Stomach (tissue), 9 donors: ENCODE data around the gene SPATA2. TPM values are rescaled to one million over a fixed set of nuclear protein-coding genes. Genes with fewer than 3 reads are reported as not detected.

Source experiments
- DNase-seq, 2 donors: peaks; one replicate each; pipeline versions ENCODE4 v3.0.0 to v3.0.0-alpha.2; 2013 to 2019
- H3K27ac ChIP-seq, 5 donors: fragments of 200-600 bp in 4 of 5; sonication (generic) in 4 of 5; one replicate each; pipeline ENCODE4 v1.5.1; 2013 to 2019; ENCODE audit warnings: mild to moderate bottlenecking in 1 of 5, moderate library complexity in 1 of 5
- H3K27me3 ChIP-seq, 3 donors: fragments of 200-600 bp; sonication (generic); one replicate each; pipeline ENCODE4 v1.5.1; 2017 to 2019; ENCODE audit warnings: mixed run types in 1 of 3
- H3K36me3 ChIP-seq, 4 donors: fragments of 200-600 bp; sonication (generic); 1 replicate in 3 of 4; 2 replicates in 1 of 4; pipeline ENCODE4 v1.5.1; 2016 to 2019
- H3K4me1 ChIP-seq, 4 donors: fragments of 200-600 bp; sonication (generic); one replicate each; pipeline ENCODE4 v1.5.1; 2016 to 2019
- H3K4me3 ChIP-seq, 4 donors: fragments of 200-600 bp; sonication (generic) in 3 of 4; one replicate each; pipeline ENCODE4 v1.5.1; 2016 to 2019; ENCODE audit warnings: mild to moderate bottlenecking in 1 of 4
- H3K9me3 ChIP-seq, 4 donors: fragments of 200-600 bp; sonication (generic); one replicate each; pipeline ENCODE4 v1.5.1; 2016 to 2019
- CTCF ChIP-seq, 7 experiments: fragments of 450-650 bp in 4 of 7; fragments of 200-600 bp in 3 of 7; sonication (generic) in 3 of 7; IDR thresholded peaks; one replicate each; pipeline ENCODE4 v1.5.1; 2016 to 2019; ENCODE audit warnings: antibody characterized with exemption in 7 of 7, control low read depth in 2 of 7, mild to moderate bottlenecking in 1 of 7
- EP300 ChIP-seq: sonication (generic); formaldehyde crosslinking; IDR thresholded peaks from one replicate; pipeline ENCODE4 v1.6.1; 2017; ENCODE audit warnings: antibody characterized with exemption
- POLR2A ChIP-seq, 4 donors: fragments of 450-650 bp; IDR thresholded peaks; one replicate each; pipeline ENCODE4 v1.6.1; 2016; ENCODE audit warnings: antibody characterized with exemption in 4 of 4, control low read depth in 2 of 4, mild to moderate bottlenecking in 1 of 4, moderate library complexity in 1 of 4
- POLR2AphosphoS5 ChIP-seq, 3 donors: sonication (generic); formaldehyde crosslinking; IDR thresholded peaks; one replicate each; pipeline ENCODE4 v1.6.1; 2016; ENCODE audit warnings: antibody characterized with exemption in 3 of 3
- WGBS, 5 donors: extraction: QIAGEN DNeasy Blood & Tissue Kit in 3 of 5; methylation state at CpG; one replicate each; pipeline versions ENCODE4 v1.1.5 to v1.1.7; 2013 to 2018; 5-methylcytosine and 5-hydroxymethylcytosine counted together
- intact Hi-C: fragments of 100-400 bp; cut with DNase I; formaldehyde crosslinking; loops from one replicate; pipeline ENCODE4 v1.15.1; 2023; ENCODE audit warnings: low total_unique reads
- polyA plus RNA-seq, 3 donors: library from polyadenylated mRNA; stranded (reverse); fragments of 200-250 nt; gene quantifications; one replicate each; pipeline ENCODE4 v1.2.3, GENCODE V29; 2013
- total RNA-seq, 5 donors: library from RNA; depleted of rRNA; stranded (reverse); fragments of >200 nt; gene quantifications; one replicate each; pipeline versions ENCODE4 v1.1.0 to v1.2.3, GENCODE V29; 2014 to 2016
- donor health status: healthy with polysubstance abuse.
- donor health status: Bipolar disorder and iron deficiency.
- donor health status: healthy.

The SPATA2 gene
- total and polyA plus RNA-seq, 8 donors = 2.6 to 14.3 (median 6.4) TPM

DNA sequence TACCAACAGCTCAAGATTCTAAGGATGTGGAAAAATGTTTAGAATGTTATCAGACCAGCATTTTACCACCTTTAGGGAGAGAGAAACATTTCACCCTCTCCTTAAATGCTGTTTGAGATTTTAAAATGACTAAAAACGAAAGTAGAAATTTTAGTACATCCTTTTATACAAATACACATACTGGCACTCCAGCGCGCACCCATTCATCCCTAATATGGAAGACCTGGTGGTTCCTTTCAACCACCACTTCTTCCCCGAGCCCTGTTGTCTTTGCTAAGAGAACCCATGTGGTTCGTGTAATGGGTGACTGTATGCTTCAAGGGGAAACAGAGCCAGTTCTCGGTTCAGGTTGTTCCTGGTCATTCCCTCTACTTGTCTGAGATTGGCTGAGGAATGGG is 21.3 kb downstream of the SPATA2 start:
- H3K9me3 ChIP-seq = no peaks in the 10 kb centered on the region
- TF ChIP-seq POLR2A (IDR thresholded peaks at IDR 0.05) = no peak
- TF ChIP-seq CTCF (IDR thresholded peaks at IDR 0.05) = no peak
- DNase-seq = no peak
- H3K27me3 ChIP-seq = no peaks in the 10 kb centered on the region
- H3K27ac ChIP-seq = no peak overlapping the region
- intact Hi-C loops = no loop called here
- WGBS, 5 donors = 68 to 75% (median 69%) methylated on average over 6 of the region's 6 CpGs
- peaks cover 0 to 4% (median under 1%) of the 10 kb centered on the region in 4 donors for H3K36me3 ChIP-seq
- no peak overlapping the region for H3K4me3 ChIP-seq
- peaks cover 22 to 69% (median 44%) of the 10 kb centered on the region in 4 donors for H3K4me1 ChIP-seq

GRCh38 chr20:49893242-49894072 is 21.9 kb downstream of the SPATA2 start:
- no peaks in the 10 kb centered on the region for H3K9me3 ChIP-seq
- 76 to 80% (median 77%) methylated on average over 12 of the region's 12 CpGs for WGBS, 5 donors
- H3K4me1 ChIP-seq = peaks cover 28 to 72% (median 49%) of the 10 kb centered on the region in 4 donors
- intact Hi-C loops = no loop called here
- DNase-seq = no peak
- TF ChIP-seq POLR2A (IDR thresholded peaks at IDR 0.05) (no peak), CTCF (IDR thresholded peaks at IDR 0.05) (no peak), POLR2AphosphoS5 (IDR thresholded peaks at IDR 0.05) (no peak), EP300 (no peak)
- no peaks in the 10 kb centered on the region for H3K27me3 ChIP-seq
- no peak overlapping the region for H3K4me3 ChIP-seq
- H3K27ac ChIP-seq = peak overlapping the region in 1 of 5 donors; percentile 28
- H3K36me3 ChIP-seq = peaks cover 0 to 9% (median 5%) of the 10 kb centered on the region in 4 donors

GRCh38 chr20:49892817-49893216 is 22.5 kb downstream of the SPATA2 start:
- WGBS, 5 donors = 43 to 60% (median 49%) methylated on average over 11 of the region's 11 CpGs
- H3K36me3 ChIP-seq = peaks cover 0 to 12% (median 11%) of the 10 kb centered on the region in 4 donors
- intact Hi-C loops = no loop called here
- H3K27ac ChIP-seq = no peak overlapping the region
- peaks cover 34 to 79% (median 54%) of the 10 kb centered on the region in 4 donors for H3K4me1 ChIP-seq
- no peak for TF ChIP-seq CTCF (IDR thresholded peaks at IDR 0.05)
- TF ChIP-seq POLR2AphosphoS5 (IDR thresholded peaks at IDR 0.05) = no peak
- no peak for TF ChIP-seq EP300
- TF ChIP-seq POLR2A (IDR thresholded peaks at IDR 0.05) = no peak
- no peaks in the 10 kb centered on the region for H3K27me3 ChIP-seq
- no peak overlapping the region for H3K4me3 ChIP-seq
- DNase-seq = no peak
- H3K9me3 ChIP-seq = no peaks in the 10 kb centered on the region

- Histone ChIP-seq H3K4me1 (peaks cover 39 to 84% (median 60%) of the 10 kb centered on the region in 4 donors), H3K27ac (no peak overlapping the region), H3K9me3 (no peaks in the 10 kb centered on the region), H3K27me3 (no peaks in the 10 kb centered on the region), H3K4me3 (no peak overlapping the region), H3K36me3 (peaks cover 0 to 18% (median 16%) of the 10 kb centered on the region in 4 donors)
- no peak for DNase-seq
- intact Hi-C loops = no loop called here
- 72 to 89% (median 82%) methylated on average over 3 to 9 of the region's 9 CpGs for WGBS, 5 donors
- TF ChIP-seq POLR2A (IDR thresholded peaks at IDR 0.05) (no peak), POLR2AphosphoS5 (IDR thresholded peaks at IDR 0.05) (no peak), EP300 (no peak), CTCF (IDR thresholded peaks at IDR 0.05) (no peak)
Measured at GRCh38 chr20:49892260-49892659, 23.1 kb downstream of the SPATA2 start.
